ENCODE results near the gene CAMK2B. TPM values are rescaled to one million over a fixed set of nuclear protein-coding genes. Genes with fewer than 3 reads are reported as not detected.

Gene CAMK2B
- polyA plus RNA-seq, 3 donors, result 0.13 TPM; not detected in 2

DNA sequence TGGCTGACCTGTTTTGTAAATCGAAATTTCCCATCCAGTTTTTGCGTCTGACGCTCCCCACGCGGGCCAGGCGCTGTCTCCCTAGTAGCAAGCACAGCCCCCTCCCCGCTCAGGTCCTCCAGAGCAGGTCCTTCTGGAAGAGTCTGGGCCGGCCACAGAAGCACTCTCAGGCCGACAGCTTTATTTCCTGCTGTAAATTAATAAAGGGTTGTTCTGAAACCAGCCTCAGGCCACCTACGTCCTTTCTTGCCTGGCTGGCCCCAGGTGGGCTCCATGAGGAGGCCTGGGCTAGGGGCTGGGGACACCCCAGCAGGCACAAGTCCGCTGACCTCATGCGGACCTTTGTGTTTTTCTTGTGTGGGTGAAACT, 35.2 kb downstream of the CAMK2B start:
- no peak overlapping the region for H3K27ac ChIP-seq (ENCODE audit: low read depth in 1 of 2, low read length in 2 of 2)
- WGBS (ENCODE audit: insufficient coverage), result 73% methylated on average over 11 of the region's 12 CpGs
- DNase-seq, result no peak
- H3K4me2 ChIP-seq (replicated peaks; ENCODE audit: extremely low read depth, low read length, poor library complexity, severe bottlenecking), result no peak overlapping the region
- Mint-ChIP-seq H3K36me3 (no peaks in the 10 kb centered on the region), H3K4me1 (peaks cover 2% of the 10 kb centered on the region), H3K27me3 (ENCODE audit: low read depth in 3 of 3) (peaks cover 10 to 15% (median 14%) of the 10 kb centered on the region in 3 donors), H3K9me3 (peaks cover 0 to 4% (median 0%) of the 10 kb centered on the region in 7 donors), H3K4me3 (no peak overlapping the region), H3K27ac (no peak overlapping the region)
- no peak overlapping the region for H3K9ac ChIP-seq (ENCODE audit: insufficient read depth, low read length, poor library complexity, severe bottlenecking)
- intact Hi-C loops (cut with micrococcal nuclease), result no loop called here
- H3K36me3 ChIP-seq (replicated peaks in 1 of 2; ENCODE audit: control insufficient read depth in 1 of 2, insufficient read depth in 2 of 2, low read length in 2 of 2), result no peaks in the 10 kb centered on the region
- no peak overlapping the region for H3K4me3 ChIP-seq (replicated peaks in 1 of 3; ENCODE audit: low read depth in 2 of 3, low read length in 3 of 3)
- no peaks in the 10 kb centered on the region for H4K20me1 ChIP-seq (ENCODE audit: insufficient read depth, low read length)
- no peaks in the 10 kb centered on the region for H3K9me3 ChIP-seq (replicated peaks in 1 of 2; ENCODE audit: control insufficient read depth in 1 of 2, insufficient read depth in 1 of 2, low read length in 2 of 2)
- peaks cover 0 to 5% of the 10 kb centered on the region in 2 donors for H3K27me3 ChIP-seq (ENCODE audit: control insufficient read depth in 2 of 2, insufficient read depth in 2 of 2, low read length in 2 of 2)
- H3K79me2 ChIP-seq (ENCODE audit: insufficient read depth, low read length), result no peaks in the 10 kb centered on the region
- H2AFZ ChIP-seq (ENCODE audit: insufficient read depth, low read depth, low read length, poor library complexity, severe bottlenecking), result no peak overlapping the region
- H3K4me1 ChIP-seq (ENCODE audit: control insufficient read depth in 1 of 2, insufficient read depth in 2 of 2, low read length in 2 of 2), result no peaks in the 10 kb centered on the region
- TF ChIP-seq, protein P1, sequence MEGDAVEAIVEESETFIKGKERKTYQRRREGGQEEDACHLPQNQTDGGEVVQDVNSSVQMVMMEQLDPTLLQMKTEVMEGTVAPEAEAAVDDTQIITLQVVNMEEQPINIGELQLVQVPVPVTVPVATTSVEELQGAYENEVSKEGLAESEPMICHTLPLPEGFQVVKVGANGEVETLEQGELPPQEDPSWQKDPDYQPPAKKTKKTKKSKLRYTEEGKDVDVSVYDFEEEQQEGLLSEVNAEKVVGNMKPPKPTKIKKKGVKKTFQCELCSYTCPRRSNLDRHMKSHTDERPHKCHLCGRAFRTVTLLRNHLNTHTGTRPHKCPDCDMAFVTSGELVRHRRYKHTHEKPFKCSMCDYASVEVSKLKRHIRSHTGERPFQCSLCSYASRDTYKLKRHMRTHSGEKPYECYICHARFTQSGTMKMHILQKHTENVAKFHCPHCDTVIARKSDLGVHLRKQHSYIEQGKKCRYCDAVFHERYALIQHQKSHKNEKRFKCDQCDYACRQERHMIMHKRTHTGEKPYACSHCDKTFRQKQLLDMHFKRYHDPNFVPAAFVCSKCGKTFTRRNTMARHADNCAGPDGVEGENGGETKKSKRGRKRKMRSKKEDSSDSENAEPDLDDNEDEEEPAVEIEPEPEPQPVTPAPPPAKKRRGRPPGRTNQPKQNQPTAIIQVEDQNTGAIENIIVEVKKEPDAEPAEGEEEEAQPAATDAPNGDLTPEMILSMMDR (IDR thresholded peaks at IDR 0.05), result no peak

DNA sequence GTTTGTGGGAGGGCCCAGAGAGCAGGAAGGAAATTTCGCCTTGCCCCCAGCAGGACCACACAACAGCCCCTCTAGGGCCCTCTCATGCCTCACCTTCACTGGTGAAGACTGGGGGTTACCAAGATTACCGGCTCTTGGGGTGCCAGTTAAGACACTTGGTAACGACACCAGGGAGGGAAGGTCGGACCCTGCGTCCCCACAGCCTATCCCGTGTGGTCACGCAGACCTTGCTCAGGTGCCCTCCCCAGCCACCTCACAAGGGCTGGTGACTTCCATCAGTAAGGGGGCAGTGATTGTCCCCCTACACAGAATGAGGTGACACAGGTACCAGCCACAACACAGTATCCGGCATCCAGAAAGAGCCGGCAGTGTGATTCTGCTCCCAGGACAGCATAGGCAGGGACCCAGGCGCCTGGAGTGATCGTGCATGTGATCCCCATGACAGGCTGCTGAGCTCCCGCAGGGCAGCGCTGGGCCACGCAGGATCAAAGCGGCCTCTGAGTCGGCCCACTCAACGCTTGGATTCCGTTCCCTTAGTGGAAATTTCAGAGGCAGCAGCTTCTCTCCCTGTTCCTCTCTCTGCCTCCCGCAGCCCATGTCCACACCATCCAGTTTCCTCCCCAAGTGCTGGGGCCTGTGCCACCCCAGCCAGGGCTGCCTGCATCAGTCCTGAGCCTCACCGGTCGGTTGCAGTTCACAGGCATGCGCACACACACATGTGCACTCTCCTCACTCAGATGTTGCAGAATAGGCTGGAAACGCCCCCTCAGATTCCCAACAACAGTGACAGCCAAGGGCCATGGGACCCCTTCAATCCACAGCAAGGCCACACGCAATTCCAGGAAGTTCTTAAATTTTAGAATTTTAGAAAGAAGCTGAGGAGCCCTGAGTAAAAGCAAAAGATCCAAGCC, 35.8 kb downstream of the CAMK2B start:
- no peak for DNase-seq
- 93% methylated on average over 20 of the region's 24 CpGs for WGBS (ENCODE audit: insufficient coverage)

More for the DNA sequence above, 35.8 kb downstream of the CAMK2B start:
- H3K9me3 Mint-ChIP-seq, result peaks cover 0 to 6% (median 0%) of the 10 kb centered on the region in 7 donors
- peaks cover 10 to 12% (median 12%) of the 10 kb centered on the region in 3 donors for H3K27me3 Mint-ChIP-seq (ENCODE audit: low read depth in 3 of 3)
- no peak overlapping the region for H3K4me3 Mint-ChIP-seq
- Histone ChIP-seq H3K9me3 (replicated peaks in 1 of 2; ENCODE audit: control insufficient read depth in 1 of 2, insufficient read depth in 1 of 2, low read length in 2 of 2) (no peaks in the 10 kb centered on the region), H3K4me1 (ENCODE audit: control insufficient read depth in 1 of 2, insufficient read depth in 2 of 2, low read length in 2 of 2) (no peaks in the 10 kb centered on the region), H3K9ac (ENCODE audit: insufficient read depth, low read length, poor library complexity, severe bottlenecking) (no peak overlapping the region), H3K4me3 (replicated peaks in 1 of 3; ENCODE audit: low read depth in 2 of 3, low read length in 3 of 3) (no peak overlapping the region), H4K20me1 (ENCODE audit: insufficient read depth, low read length) (no peaks in the 10 kb centered on the region), H3K27ac (ENCODE audit: low read depth in 1 of 2, low read length in 2 of 2) (no peak overlapping the region), H3K27me3 (ENCODE audit: control insufficient read depth in 2 of 2, insufficient read depth in 2 of 2, low read length in 2 of 2) (peaks cover 0 to 5% of the 10 kb centered on the region in 2 donors), H3K4me2 (replicated peaks; ENCODE audit: extremely low read depth, low read length, poor library complexity, severe bottlenecking) (no peak overlapping the region), H3K79me2 (ENCODE audit: insufficient read depth, low read length) (no peaks in the 10 kb centered on the region), H2AFZ (ENCODE audit: insufficient read depth, low read depth, low read length, poor library complexity, severe bottlenecking) (no peak overlapping the region), H3K36me3 (replicated peaks in 1 of 2; ENCODE audit: control insufficient read depth in 1 of 2, insufficient read depth in 2 of 2, low read length in 2 of 2) (no peaks in the 10 kb centered on the region)
- peaks cover 2% of the 10 kb centered on the region for H3K4me1 Mint-ChIP-seq
- TF ChIP-seq, protein P1 (IDR thresholded peaks at IDR 0.05), result no peak
- intact Hi-C loops (cut with micrococcal nuclease), result no loop called here
- no peaks in the 10 kb centered on the region for H3K36me3 Mint-ChIP-seq
- no peak overlapping the region for H3K27ac Mint-ChIP-seq

Measured in CD14-positive monocyte (primary cell).